ENCODE results near the gene ZNF524. TPM values are rescaled to one million over a fixed set of nuclear protein-coding genes. Genes with fewer than 3 reads are reported as not detected.

The ZNF524 gene
- total RNA-seq, 1 donor from 2014 or later = 7.9 TPM

GRCh38 chr19:55622242-55622969, 22.3 kb downstream of the ZNF524 start:
- Mint-ChIP-seq H3K4me3 (ENCODE audit: low read depth) (no peak overlapping the region), H3K4me1 (ENCODE audit: low read depth) (peaks cover 9% of the 10 kb centered on the region), H3K36me3 (ENCODE audit: insufficient read depth) (peaks cover 6% of the 10 kb centered on the region), H3K27me3 (no peaks in the 10 kb centered on the region), H3K9me3 (ENCODE audit: low read depth) (no peaks in the 10 kb centered on the region), H3K27ac (no peak overlapping the region)
- no peak for DNase-seq (ENCODE audit: low spot score, unreplicated experiment)
- TF ChIP-seq CTCF (IDR thresholded peaks at IDR 0.05; ENCODE audit: unreplicated experiment) = no peak

- DNase-seq (ENCODE audit: low spot score, unreplicated experiment) = no peak
- H3K9me3 Mint-ChIP-seq (ENCODE audit: low read depth) = no peaks in the 10 kb centered on the region
- TF ChIP-seq CTCF (IDR thresholded peaks at IDR 0.05; ENCODE audit: unreplicated experiment) = no peak
- H3K27me3 Mint-ChIP-seq = no peaks in the 10 kb centered on the region
- peaks cover 9% of the 10 kb centered on the region for H3K4me1 Mint-ChIP-seq (ENCODE audit: low read depth)
- H3K36me3 Mint-ChIP-seq (ENCODE audit: insufficient read depth) = peaks cover 2% of the 10 kb centered on the region
- H3K4me3 Mint-ChIP-seq (ENCODE audit: low read depth) = peak overlapping the region; percentile 38
- no peak overlapping the region for H3K27ac Mint-ChIP-seq
Measured at GRCh38 chr19:55623130-55623529, 23.0 kb downstream of the ZNF524 start.

- no peak for DNase-seq (ENCODE audit: low spot score, unreplicated experiment)
- H3K9me3 Mint-ChIP-seq (ENCODE audit: low read depth) = no peaks in the 10 kb centered on the region
- H3K27ac Mint-ChIP-seq = no peak overlapping the region
- H3K4me1 Mint-ChIP-seq (ENCODE audit: low read depth) = peaks cover 9% of the 10 kb centered on the region
- H3K4me3 Mint-ChIP-seq (ENCODE audit: low read depth) = peak overlapping the region; percentile 86
- no peak for TF ChIP-seq CTCF (IDR thresholded peaks at IDR 0.05; ENCODE audit: unreplicated experiment)
- peaks cover 2% of the 10 kb centered on the region for H3K36me3 Mint-ChIP-seq (ENCODE audit: insufficient read depth)
- no peaks in the 10 kb centered on the region for H3K27me3 Mint-ChIP-seq
Measured at GRCh38 chr19:55623561-55623960, 23.5 kb downstream of the ZNF524 start.

DNA sequence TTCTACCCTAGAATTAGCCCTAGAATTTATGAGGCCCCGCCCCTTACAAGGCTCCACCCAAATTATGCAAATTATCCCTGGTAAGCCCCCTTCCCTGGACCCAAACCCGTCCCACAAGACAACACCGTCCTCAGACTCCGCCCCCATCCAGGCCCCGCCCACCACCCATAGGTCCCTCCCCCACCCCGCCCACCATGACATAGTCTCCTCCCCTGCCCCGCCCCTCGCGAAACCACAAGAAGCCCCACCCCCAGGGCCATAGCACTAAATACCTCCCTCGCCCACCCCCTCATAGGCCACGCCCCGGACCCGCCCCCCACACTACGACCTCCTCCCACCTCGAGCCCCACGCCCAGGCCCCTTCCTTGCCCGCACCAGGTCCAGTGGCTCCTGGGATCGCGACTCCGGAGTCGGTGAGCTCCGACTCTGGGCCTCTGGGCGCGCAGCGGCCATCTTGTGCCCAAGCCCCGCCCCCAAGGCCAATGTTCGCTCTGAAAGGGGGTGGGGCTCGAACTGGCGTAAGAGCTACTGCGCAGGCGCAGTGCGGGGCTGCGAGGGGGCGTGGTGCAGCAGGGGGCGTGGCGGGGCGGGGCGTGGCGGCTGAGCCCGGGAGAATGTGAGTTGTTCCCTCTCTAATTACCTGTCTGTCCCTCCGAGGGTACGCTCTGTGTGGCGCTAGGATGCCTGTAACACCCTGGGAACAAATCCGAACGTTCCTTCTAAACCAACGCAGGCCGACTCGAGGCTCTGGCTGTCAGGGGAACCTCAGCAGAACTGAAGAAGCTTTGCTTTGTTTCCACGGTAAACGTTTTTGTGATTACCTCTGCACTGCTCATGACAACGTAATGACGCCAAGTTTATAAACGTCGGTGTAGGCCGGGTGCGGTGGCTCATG, 24.3 kb downstream of the ZNF524 start, which contains the start of gene ZNF784:
Gene ZNF784 (minus strand): TSS at position 458 of the 895 bp plus-strand sequence. CDS start 5 bp downstream, at position 453.
- Mint-ChIP-seq H3K4me1 (ENCODE audit: low read depth) (peaks cover 9% of the 10 kb centered on the region), H3K27ac (peak within 1 kb of the TSS; percentile 99), H3K36me3 (ENCODE audit: insufficient read depth) (peaks cover 2% of the 10 kb centered on the region), H3K9me3 (ENCODE audit: low read depth) (no peaks in the 10 kb centered on the region), H3K4me3 (ENCODE audit: low read depth) (peak within 1 kb of the TSS; percentile 86), H3K27me3 (no peaks in the 10 kb centered on the region)
- peak; percentile 93 for DNase-seq (ENCODE audit: low spot score, unreplicated experiment)
- no peak for TF ChIP-seq CTCF (IDR thresholded peaks at IDR 0.05; ENCODE audit: unreplicated experiment)

GRCh38 chr19:55625004-55625326, 24.9 kb downstream of the ZNF524 start:
- no peaks in the 10 kb centered on the region for H3K27me3 Mint-ChIP-seq
- H3K9me3 Mint-ChIP-seq (ENCODE audit: low read depth) = no peaks in the 10 kb centered on the region
- H3K27ac Mint-ChIP-seq = peak overlapping the region; percentile 99
- no peak for DNase-seq (ENCODE audit: low spot score, unreplicated experiment)
- TF ChIP-seq CTCF (IDR thresholded peaks at IDR 0.05; ENCODE audit: unreplicated experiment) = no peak
- H3K36me3 Mint-ChIP-seq (ENCODE audit: insufficient read depth) = peaks cover 2% of the 10 kb centered on the region
- H3K4me1 Mint-ChIP-seq (ENCODE audit: low read depth) = peaks cover 9% of the 10 kb centered on the region
- H3K4me3 Mint-ChIP-seq (ENCODE audit: low read depth) = peak overlapping the region; percentile 86
